IPS-18a (cell line): Measurements from ENCODE around the gene MAML3.

Source experiments
- H3K27ac ChIP-seq: one replicate; pipeline ENCODE4 v1.5.1; 2013; ENCODE audit warnings: low read length
- H3K27me3 ChIP-seq: one replicate; pipeline ENCODE4 v1.6.1; 2013; ENCODE audit warnings: mild to moderate bottlenecking, low read length; ENCODE audit not compliant: control insufficient read depth, insufficient read depth
- H3K36me3 ChIP-seq: one replicate; pipeline ENCODE4 v1.6.1; 2013; ENCODE audit warnings: low read depth, low read length; ENCODE audit not compliant: control insufficient read depth
- H3K4me1 ChIP-seq: one replicate; pipeline ENCODE4 v1.6.1; 2013; ENCODE audit warnings: low read depth, low read length; ENCODE audit not compliant: control insufficient read depth
- H3K4me3 ChIP-seq: one replicate; pipeline ENCODE4 v1.5.1; 2013; ENCODE audit warnings: low read length
- H3K9ac ChIP-seq: one replicate; pipeline ENCODE4 v1.6.1; 2013; ENCODE audit warnings: mild to moderate bottlenecking, low read length, moderate library complexity
- H3K9me3 ChIP-seq: one replicate; pipeline ENCODE4 v1.6.1; 2013; ENCODE audit warnings: low read depth, low read length; ENCODE audit not compliant: control insufficient read depth

The MAML3 gene

DNA sequence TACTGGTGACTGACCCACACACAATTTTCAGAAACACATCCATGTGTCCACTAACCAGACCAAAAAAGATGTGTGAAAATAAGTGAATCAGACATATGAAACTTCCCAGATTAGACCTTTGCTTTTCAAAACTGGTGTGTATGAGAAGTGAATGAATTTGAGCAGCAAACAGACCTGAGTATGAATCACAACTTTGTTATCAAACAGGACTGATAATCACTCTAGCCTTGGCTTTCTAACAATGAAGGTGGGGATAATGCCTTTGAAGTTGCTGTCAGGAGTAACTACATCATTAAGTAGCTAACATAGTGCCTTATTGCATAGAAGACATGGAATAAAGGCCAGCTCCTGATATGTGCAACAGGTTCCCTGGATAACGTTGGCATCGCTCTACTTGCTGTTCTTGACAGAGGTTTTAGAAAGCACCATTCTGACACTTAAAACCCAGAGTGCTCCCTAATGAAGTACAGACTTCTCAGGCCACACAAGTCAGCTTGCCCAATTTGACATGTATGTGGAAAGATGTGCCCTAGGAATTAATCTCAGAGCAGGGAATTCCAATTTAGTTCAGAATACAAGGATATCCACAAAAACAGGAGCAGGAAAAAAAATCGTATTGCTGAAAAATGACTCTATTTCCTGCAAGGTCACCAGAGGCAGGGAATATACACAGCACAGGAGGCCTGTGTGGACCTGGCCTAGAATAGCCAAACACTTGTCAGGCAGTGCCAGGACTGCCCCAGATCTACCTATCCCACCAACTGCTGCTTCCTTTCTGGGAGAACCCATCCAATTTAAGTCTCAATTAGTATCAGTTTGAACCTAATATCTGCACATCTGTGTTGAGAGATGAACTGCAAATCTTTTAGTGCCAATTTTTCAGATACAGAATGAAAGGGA is 87.7 kb downstream of the MAML3 start:
- Histone ChIP-seq H3K36me3 (no peaks in the 10 kb centered on the region), H3K9me3 (no peaks in the 10 kb centered on the region), H3K27me3 (no peaks in the 10 kb centered on the region), H3K9ac (no peak overlapping the region), H3K4me1 (peaks cover 3% of the 10 kb centered on the region), H3K4me3 (no peak overlapping the region), H3K27ac (no peak overlapping the region)

DNA sequence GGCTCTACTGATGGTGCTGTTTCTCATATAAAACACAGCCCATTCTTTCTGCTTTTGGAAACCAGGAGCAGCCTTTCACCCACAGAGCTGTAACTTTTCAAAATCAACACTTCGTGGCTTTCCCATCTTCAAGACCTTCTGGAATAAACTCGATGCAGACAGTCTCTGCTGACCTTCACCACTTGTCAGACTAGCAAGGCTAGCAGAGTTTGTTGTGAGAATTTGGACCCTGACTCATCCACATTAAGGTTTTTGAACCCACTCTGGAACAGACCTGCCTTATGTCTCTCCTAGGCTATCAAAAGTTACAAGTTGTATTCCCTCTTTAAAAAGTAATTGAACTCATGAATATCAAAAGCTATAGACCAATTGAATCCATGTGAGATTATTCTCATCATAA is 88.6 kb downstream of the MAML3 start:
- Histone ChIP-seq H3K4me3 (no peak overlapping the region), H3K9ac (no peak overlapping the region), H3K36me3 (no peaks in the 10 kb centered on the region), H3K9me3 (no peaks in the 10 kb centered on the region), H3K27me3 (no peaks in the 10 kb centered on the region), H3K27ac (no peak overlapping the region), H3K4me1 (peaks cover 3% of the 10 kb centered on the region)

DNA sequence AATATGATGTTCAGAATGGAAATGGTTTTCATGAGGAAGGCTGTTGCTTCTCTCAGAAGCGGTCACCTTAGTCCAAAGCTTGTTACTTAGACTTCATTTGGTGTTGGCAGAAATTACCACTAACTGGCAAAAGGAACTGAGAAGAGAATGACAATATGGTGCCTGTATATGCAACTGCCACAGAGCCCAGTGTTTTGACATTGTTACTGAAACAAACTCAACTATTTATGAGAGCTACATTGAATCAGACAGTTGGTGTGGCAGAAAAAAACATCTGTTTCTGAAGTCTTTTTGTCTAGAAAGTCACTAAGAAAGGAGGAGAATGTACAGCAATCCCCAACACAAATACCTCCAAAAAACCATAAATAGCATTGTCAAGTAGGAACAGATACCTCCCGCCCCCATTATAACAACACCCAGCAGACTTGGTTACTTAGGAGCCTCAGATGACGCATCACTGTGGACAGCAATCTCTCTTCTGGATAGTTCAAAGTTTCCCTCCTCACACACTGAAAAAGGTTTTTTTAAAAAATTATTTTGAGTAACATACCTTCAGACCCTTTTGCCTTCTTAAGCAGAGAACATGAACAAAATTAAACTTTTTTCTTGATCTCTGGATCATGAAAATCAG is 92.2 kb downstream of the MAML3 start:
- Histone ChIP-seq H3K4me1 (no peaks in the 10 kb centered on the region), H3K9ac (no peak overlapping the region), H3K9me3 (no peaks in the 10 kb centered on the region), H3K27me3 (no peaks in the 10 kb centered on the region), H3K27ac (no peak overlapping the region), H3K36me3 (no peaks in the 10 kb centered on the region), H3K4me3 (no peak overlapping the region)

DNA sequence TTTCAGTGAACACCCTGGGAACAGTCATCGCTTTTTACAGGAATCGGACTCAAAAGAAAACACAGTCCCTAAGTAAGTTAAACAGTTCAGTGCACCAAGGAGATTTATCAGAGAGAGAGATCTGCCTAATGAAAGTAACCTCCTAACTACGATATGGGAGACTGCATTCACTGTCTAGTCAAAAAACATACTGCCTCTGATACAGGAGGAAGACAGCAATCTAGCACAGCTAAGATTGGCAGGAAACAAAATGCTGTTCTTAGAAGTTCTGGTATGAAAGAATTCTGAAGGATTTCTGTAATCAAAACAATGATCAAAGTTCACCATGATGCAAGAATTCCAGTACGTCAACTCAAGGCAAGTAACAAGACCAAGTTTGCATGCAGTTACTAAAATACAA is 92.8 kb downstream of the MAML3 start:
- Histone ChIP-seq H3K9ac (no peak overlapping the region), H3K9me3 (no peaks in the 10 kb centered on the region), H3K4me1 (no peaks in the 10 kb centered on the region), H3K36me3 (no peaks in the 10 kb centered on the region), H3K4me3 (no peak overlapping the region), H3K27ac (no peak overlapping the region), H3K27me3 (no peaks in the 10 kb centered on the region)

DNA sequence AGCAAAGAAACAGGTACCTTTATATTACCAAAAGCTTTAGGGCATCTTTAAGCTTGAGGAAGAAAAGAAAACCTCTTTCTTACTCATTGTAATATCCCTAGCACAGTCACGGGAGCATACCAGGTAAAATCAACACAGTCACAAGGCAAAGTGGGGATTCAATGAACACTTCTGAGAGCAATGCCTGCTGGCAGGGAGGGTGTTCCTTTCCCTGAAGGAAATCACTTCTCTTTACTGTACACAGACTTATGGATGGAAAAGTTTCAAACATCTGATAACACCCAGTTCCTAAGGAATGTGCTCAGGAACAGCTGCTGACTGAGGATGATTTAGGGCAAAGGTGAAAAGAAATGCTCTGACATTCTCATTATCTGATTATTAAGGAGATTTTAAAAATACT is 94.8 kb downstream of the MAML3 start:
- no peak overlapping the region for H3K27ac ChIP-seq
- H3K27me3 ChIP-seq, result no peaks in the 10 kb centered on the region

DNA sequence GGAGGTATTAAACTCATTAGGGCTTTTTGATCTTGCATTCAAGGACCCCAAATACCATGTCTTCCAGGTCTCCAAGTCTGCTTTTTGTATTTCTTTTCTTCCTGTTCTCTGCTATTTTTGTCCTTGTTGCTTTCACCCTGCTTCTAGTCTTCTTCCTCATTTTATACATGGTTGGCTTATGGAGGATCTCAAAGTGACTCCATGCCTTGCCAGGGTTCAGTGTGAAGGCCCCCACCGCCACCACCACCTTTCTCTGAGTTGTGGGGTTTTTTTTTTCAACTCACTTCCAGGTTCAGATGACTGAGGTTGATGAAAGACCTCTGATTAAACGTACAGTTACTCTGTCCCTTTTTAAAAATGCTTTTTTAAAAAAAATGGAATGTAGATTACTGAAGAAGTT is 96.3 kb downstream of the MAML3 start:
- Histone ChIP-seq H3K27ac (no peak overlapping the region), H3K9ac (no peak overlapping the region), H3K27me3 (no peaks in the 10 kb centered on the region), H3K36me3 (no peaks in the 10 kb centered on the region), H3K9me3 (no peaks in the 10 kb centered on the region), H3K4me3 (no peak overlapping the region), H3K4me1 (no peaks in the 10 kb centered on the region)

More for the DNA sequence above, 94.8 kb downstream of the MAML3 start:
- H3K9ac ChIP-seq, result no peak overlapping the region
- no peaks in the 10 kb centered on the region for H3K4me1 ChIP-seq
- no peaks in the 10 kb centered on the region for H3K36me3 ChIP-seq
- no peaks in the 10 kb centered on the region for H3K9me3 ChIP-seq
- no peak overlapping the region for H3K4me3 ChIP-seq

DNA sequence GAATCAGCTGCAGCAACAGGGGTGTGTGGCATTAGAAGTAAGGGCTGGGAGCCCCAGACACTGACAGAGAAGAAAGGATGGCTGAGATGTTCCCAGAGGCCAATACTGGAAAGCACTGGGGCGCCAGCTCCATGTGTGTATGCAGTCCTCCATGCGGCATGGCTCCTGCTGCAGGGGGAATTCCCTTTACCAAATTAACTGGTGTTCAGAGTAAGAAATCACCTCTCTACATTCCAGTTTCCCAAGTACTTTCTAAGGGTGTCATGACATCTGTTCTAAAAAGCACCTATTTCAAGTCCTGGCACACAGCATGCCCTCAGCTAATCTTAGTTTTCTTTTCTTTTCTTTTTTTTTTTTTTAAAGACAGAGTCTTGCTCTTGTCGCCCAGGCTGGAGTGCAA is 98.0 kb downstream of the MAML3 start:
- Histone ChIP-seq H3K36me3 (no peaks in the 10 kb centered on the region), H3K4me3 (no peak overlapping the region), H3K4me1 (no peaks in the 10 kb centered on the region), H3K27ac (no peak overlapping the region), H3K9ac (no peak overlapping the region), H3K9me3 (no peaks in the 10 kb centered on the region), H3K27me3 (no peaks in the 10 kb centered on the region)

DNA sequence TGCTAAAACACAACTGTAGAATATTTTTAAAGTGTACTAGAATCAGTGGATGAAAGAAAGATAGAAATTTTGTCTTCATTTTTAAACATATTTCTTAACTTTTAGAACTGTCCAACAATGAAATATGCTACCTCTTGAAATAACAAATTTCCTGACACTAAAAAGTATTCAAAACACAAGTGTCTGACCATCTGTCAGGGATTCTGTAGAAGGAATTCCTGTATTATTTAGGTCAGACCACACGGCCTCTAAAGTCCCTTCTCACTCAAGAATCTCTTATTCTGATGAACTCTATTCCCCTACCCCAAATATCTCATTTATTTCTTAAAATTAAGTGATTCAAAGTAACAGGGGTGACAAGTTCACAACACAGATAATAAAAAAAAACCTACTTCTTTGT is 99.1 kb downstream of the MAML3 start:
- no peak overlapping the region for H3K27ac ChIP-seq
- H3K4me3 ChIP-seq, result no peak overlapping the region
- H3K9me3 ChIP-seq, result no peaks in the 10 kb centered on the region
- H3K27me3 ChIP-seq, result no peaks in the 10 kb centered on the region
- H3K4me1 ChIP-seq, result peaks cover 8% of the 10 kb centered on the region
- no peaks in the 10 kb centered on the region for H3K36me3 ChIP-seq
- no peak overlapping the region for H3K9ac ChIP-seq

DNA sequence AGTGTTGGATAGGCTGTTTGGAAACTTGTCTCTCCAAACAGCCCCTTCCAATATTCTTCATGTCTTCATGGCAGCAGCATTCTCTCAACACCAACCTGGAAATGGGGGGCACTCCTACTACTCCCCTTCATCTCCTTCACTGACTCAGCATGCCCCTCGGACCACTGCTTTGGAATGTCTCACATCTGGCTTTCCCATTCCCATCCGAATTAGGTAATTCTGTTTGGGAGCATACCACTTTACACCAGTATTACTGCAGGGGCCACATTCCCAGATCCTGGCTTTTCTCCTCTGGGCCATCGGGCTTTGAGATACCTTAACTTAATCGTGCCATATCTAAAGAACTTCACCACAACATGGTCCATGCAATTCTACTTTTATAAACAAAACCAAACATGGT is 100.8 kb downstream of the MAML3 start:
- H3K27me3 ChIP-seq, result no peaks in the 10 kb centered on the region
- no peaks in the 10 kb centered on the region for H3K9me3 ChIP-seq
- H3K27ac ChIP-seq, result no peak overlapping the region
- no peak overlapping the region for H3K4me3 ChIP-seq
- no peaks in the 10 kb centered on the region for H3K36me3 ChIP-seq
- no peak overlapping the region for H3K9ac ChIP-seq
- H3K4me1 ChIP-seq, result peaks cover 24% of the 10 kb centered on the region

DNA sequence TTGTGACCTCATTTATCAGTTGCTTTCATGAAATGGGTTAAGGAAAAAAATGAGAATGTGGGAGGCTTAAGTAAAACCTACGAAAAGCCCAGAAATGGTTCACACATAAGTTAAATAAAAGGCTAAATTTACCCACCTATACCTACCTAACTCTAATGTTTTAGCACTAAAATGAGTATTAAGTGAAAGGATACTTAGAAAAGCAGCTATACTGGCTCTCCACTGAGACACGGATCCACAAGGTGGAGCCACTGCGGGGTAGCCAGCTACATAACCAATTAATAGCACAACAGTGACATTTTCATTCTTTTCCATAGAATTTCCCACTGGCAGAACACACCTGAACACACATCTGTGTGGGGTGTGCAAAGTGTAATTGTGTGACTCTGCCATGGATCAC is 101.9 kb downstream of the MAML3 start:
- Histone ChIP-seq H3K4me3 (no peak overlapping the region), H3K36me3 (no peaks in the 10 kb centered on the region), H3K27ac (no peak overlapping the region), H3K9me3 (no peaks in the 10 kb centered on the region), H3K4me1 (peaks cover 35% of the 10 kb centered on the region), H3K9ac (no peak overlapping the region), H3K27me3 (no peaks in the 10 kb centered on the region)

DNA sequence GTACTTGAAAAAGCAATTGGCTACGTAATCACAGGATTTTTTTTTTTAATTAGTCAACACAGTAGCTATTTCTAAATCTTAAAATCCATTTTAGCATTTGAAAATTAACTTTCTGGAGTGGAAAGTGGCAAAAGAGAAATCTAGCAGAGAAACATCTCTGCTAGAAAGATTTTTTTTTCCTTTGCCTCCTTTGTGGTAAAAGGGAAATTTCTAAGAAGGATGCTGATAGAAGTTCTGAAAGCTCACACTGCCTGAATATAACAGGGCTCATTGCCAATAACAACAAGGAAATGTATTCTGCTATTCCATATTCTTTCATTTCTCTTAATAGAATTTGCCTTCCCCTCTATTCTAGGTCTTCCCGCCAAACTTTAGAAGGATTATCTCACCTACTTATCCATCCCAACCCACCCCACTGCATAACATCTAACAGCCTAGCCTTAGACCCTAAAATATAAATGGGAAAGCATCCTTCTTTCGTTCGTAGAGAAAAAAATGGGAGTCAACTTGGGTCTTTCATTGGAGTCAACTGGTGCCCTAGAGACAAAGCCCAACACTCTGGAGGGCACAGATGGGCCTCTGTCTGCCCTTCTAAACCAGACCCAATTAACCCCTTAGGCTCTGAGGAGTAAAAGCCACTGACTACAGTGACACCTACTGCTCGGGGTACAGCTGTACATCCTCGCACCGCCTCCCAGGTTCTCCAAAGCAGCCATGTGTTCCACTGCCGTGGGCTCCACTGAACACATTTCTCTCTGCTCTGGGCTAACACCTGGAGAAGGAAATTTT is 103.9 kb downstream of the MAML3 start:
- no peaks in the 10 kb centered on the region for H3K9me3 ChIP-seq
- H3K9ac ChIP-seq, result peak overlapping the region; percentile 54
- peaks cover 48% of the 10 kb centered on the region for H3K4me1 ChIP-seq
- peak overlapping the region; percentile 52 for H3K4me3 ChIP-seq
- no peak overlapping the region for H3K27ac ChIP-seq
- H3K27me3 ChIP-seq, result no peaks in the 10 kb centered on the region
- H3K36me3 ChIP-seq, result no peaks in the 10 kb centered on the region
